ENCODE results near the gene TDP1.

The TDP1 gene

GRCh38 chr14:89963288-89963978 lies 7.7 kb downstream of the TDP1 start:
- H3K4me3 ChIP-seq (ENCODE audit: low read depth, low read length) = no peak overlapping the region
- no peak for DNase-seq
- peaks cover 30% of the 10 kb centered on the region for H3K36me3 ChIP-seq (replicated peaks)
- no peak for TF ChIP-seq CTCF (IDR thresholded peaks at IDR 0.05; ENCODE audit: low read depth, low read length, missing control alignments)
- in situ Hi-C loops (cut with HindIII; ENCODE audit: low pct_ligation_motif_present, low sequenced_read_pairs) = no loop called here
- no peak overlapping the region for H3K27ac ChIP-seq
- no peaks in the 10 kb centered on the region for H3K27me3 ChIP-seq (replicated peaks)

- no peak overlapping the region for H3K27ac ChIP-seq
- in situ Hi-C loops (cut with HindIII; ENCODE audit: low pct_ligation_motif_present, low sequenced_read_pairs) = no loop called here
- H3K36me3 ChIP-seq (replicated peaks) = peaks cover 32% of the 10 kb centered on the region
- no peak for DNase-seq
- H3K27me3 ChIP-seq (replicated peaks) = no peaks in the 10 kb centered on the region
- H3K4me3 ChIP-seq (ENCODE audit: low read depth, low read length) = no peak overlapping the region
- TF ChIP-seq CTCF (IDR thresholded peaks at IDR 0.05; ENCODE audit: low read depth, low read length, missing control alignments) = no peak
Measured at GRCh38 chr14:89965839-89966238, 10.1 kb downstream of the TDP1 start.

- no peak overlapping the region for H3K4me3 ChIP-seq (ENCODE audit: low read depth, low read length)
- TF ChIP-seq CTCF (IDR thresholded peaks at IDR 0.05; ENCODE audit: low read depth, low read length, missing control alignments) = peak; percentile 93
- peak; percentile 54 for DNase-seq
- in situ Hi-C loops (cut with HindIII; ENCODE audit: low pct_ligation_motif_present, low sequenced_read_pairs) = no loop called here
- no peaks in the 10 kb centered on the region for H3K27me3 ChIP-seq (replicated peaks)
- H3K36me3 ChIP-seq (replicated peaks) = peaks cover 60% of the 10 kb centered on the region
- no peak overlapping the region for H3K27ac ChIP-seq
Measured at GRCh38 chr14:89973234-89973823, 17.6 kb downstream of the TDP1 start.

- Histone ChIP-seq H3K36me3 (replicated peaks) (peaks cover 67% of the 10 kb centered on the region), H3K27ac (no peak overlapping the region), H3K4me3 (ENCODE audit: low read depth, low read length) (no peak overlapping the region), H3K27me3 (replicated peaks) (no peaks in the 10 kb centered on the region)
- in situ Hi-C loops (cut with HindIII; ENCODE audit: low pct_ligation_motif_present, low sequenced_read_pairs) = no loop called here
- no peak for DNase-seq
- no peak for TF ChIP-seq CTCF (IDR thresholded peaks at IDR 0.05; ENCODE audit: low read depth, low read length, missing control alignments)
Measured at GRCh38 chr14:89977668-89978067, 21.9 kb downstream of the TDP1 start.

GRCh38 chr14:89978656-89979055 lies 22.9 kb downstream of the TDP1 start:
- Histone ChIP-seq H3K27me3 (replicated peaks) (no peaks in the 10 kb centered on the region), H3K36me3 (replicated peaks) (peaks cover 69% of the 10 kb centered on the region), H3K27ac (no peak overlapping the region), H3K4me3 (ENCODE audit: low read depth, low read length) (no peak overlapping the region)
- in situ Hi-C loops (cut with HindIII; ENCODE audit: low pct_ligation_motif_present, low sequenced_read_pairs) = no loop called here
- no peak for DNase-seq
- TF ChIP-seq CTCF (IDR thresholded peaks at IDR 0.05; ENCODE audit: low read depth, low read length, missing control alignments) = no peak
